ENCODE results near the gene FBXO4.

The FBXO4 gene

GRCh38 chr5:41893074-41893851 is 31.8 kb upstream of the FBXO4 start:
- DNase-seq: no peak
- H3K27me3 ChIP-seq (ENCODE audit: insufficient read depth, low read length, poor library complexity): no peaks in the 10 kb centered on the region
- no peak overlapping the region for H2BK15ac ChIP-seq (replicated peaks; ENCODE audit: low read depth)
- no peak overlapping the region for H3K4me2 ChIP-seq (ENCODE audit: low read length)
- no peak overlapping the region for H3K23ac ChIP-seq (ENCODE audit: low read length)
- H3K9ac ChIP-seq (ENCODE audit: low read length): no peak overlapping the region
- H3K4me1 ChIP-seq (ENCODE audit: control insufficient read depth, low read depth, low read length): no peaks in the 10 kb centered on the region
- no peak overlapping the region for H3K18ac ChIP-seq (ENCODE audit: low read length)
- no peaks in the 10 kb centered on the region for H3K79me2 ChIP-seq (ENCODE audit: control insufficient read depth, insufficient read depth, low read length)
- H2BK5ac ChIP-seq (ENCODE audit: low read length): no peak overlapping the region
- no peak overlapping the region for H2BK120ac ChIP-seq (ENCODE audit: low read depth, low read length)
- H4K5ac ChIP-seq (ENCODE audit: low read length): no peak overlapping the region
- H3K27ac ChIP-seq (ENCODE audit: low read depth, low read length): no peak overlapping the region
- H3K79me1 ChIP-seq (ENCODE audit: low read length): no peaks in the 10 kb centered on the region
- H3K56ac ChIP-seq (ENCODE audit: low read length): no peak overlapping the region
- H3K4ac ChIP-seq (ENCODE audit: low read depth, low read length): no peak overlapping the region
- no peak overlapping the region for H2AK5ac ChIP-seq (ENCODE audit: low read length)
- H3K36me3 ChIP-seq (ENCODE audit: control insufficient read depth, insufficient read depth, low read length): no peaks in the 10 kb centered on the region
- no peak overlapping the region for H4K8ac ChIP-seq (ENCODE audit: low read depth, low read length)
- WGBS (ENCODE audit: extremely low coverage, insufficient coverage, low lambda C conversion rate): no CpG with 5 or more reads among the region's 3 CpGs
- H3K4me3 ChIP-seq (ENCODE audit: low read length): no peak overlapping the region

GRCh38 chr5:41896230-41896629 is 28.9 kb upstream of the FBXO4 start:
- no peak overlapping the region for H3K23ac ChIP-seq (ENCODE audit: low read length)
- H4K5ac ChIP-seq (ENCODE audit: low read length): no peak overlapping the region
- no peak overlapping the region for H2BK15ac ChIP-seq (replicated peaks; ENCODE audit: low read depth)
- no peak overlapping the region for H3K4me3 ChIP-seq (ENCODE audit: low read length)
- H3K79me1 ChIP-seq (ENCODE audit: low read length): no peaks in the 10 kb centered on the region
- no peak overlapping the region for H3K18ac ChIP-seq (ENCODE audit: low read length)
- H2BK120ac ChIP-seq (ENCODE audit: low read depth, low read length): no peak overlapping the region
- no peak overlapping the region for H2BK5ac ChIP-seq (ENCODE audit: low read length)
- no peak overlapping the region for H3K56ac ChIP-seq (ENCODE audit: low read length)
- no peak overlapping the region for H3K27ac ChIP-seq (ENCODE audit: low read depth, low read length)
- no peak for DNase-seq
- no peak overlapping the region for H2AK5ac ChIP-seq (ENCODE audit: low read length)
- H3K4ac ChIP-seq (ENCODE audit: low read depth, low read length): no peak overlapping the region
- no peak overlapping the region for H3K4me2 ChIP-seq (ENCODE audit: low read length)
- H3K9ac ChIP-seq (ENCODE audit: low read length): no peak overlapping the region
- H3K36me3 ChIP-seq (ENCODE audit: control insufficient read depth, insufficient read depth, low read length): no peaks in the 10 kb centered on the region
- no peaks in the 10 kb centered on the region for H3K79me2 ChIP-seq (ENCODE audit: control insufficient read depth, insufficient read depth, low read length)
- no peaks in the 10 kb centered on the region for H3K4me1 ChIP-seq (ENCODE audit: control insufficient read depth, low read depth, low read length)
- no peaks in the 10 kb centered on the region for H3K27me3 ChIP-seq (ENCODE audit: insufficient read depth, low read length, poor library complexity)
- WGBS (ENCODE audit: extremely low coverage, insufficient coverage, low lambda C conversion rate): no CpG with 5 or more reads among the region's 2 CpGs
- no peak overlapping the region for H4K8ac ChIP-seq (ENCODE audit: low read depth, low read length)

GRCh38 chr5:41903382-41903891 is 21.6 kb upstream of the FBXO4 start:
- no CpG with 5 or more reads among the region's 8 CpGs for WGBS (ENCODE audit: extremely low coverage, insufficient coverage, low lambda C conversion rate)
- H3K9ac ChIP-seq (ENCODE audit: low read length): peak overlapping the region; percentile 40

GRCh38 chr5:41903892-41904799 is 20.9 kb upstream of the FBXO4 start, which contains the start of gene RIMOC1:
TSS of gene RIMOC1 (plus strand) at chr5:41904344. CDS start at chr5:41904368, 24 bp downstream.
- DNase-seq: peak; percentile 100
- Histone ChIP-seq H4K8ac (ENCODE audit: low read depth, low read length) (peak within 1 kb of the TSS; percentile 77), H3K18ac (ENCODE audit: low read length) (peak within 1 kb of the TSS; percentile 22), H3K23ac (ENCODE audit: low read length) (no peak within 1 kb of the TSS), H2BK120ac (ENCODE audit: low read depth, low read length) (no peak within 1 kb of the TSS), H3K4me3 (ENCODE audit: low read length) (peak within 1 kb of the TSS; percentile 55), H3K36me3 (ENCODE audit: control insufficient read depth, insufficient read depth, low read length) (no peaks in the 10 kb centered on the region), H3K79me2 (ENCODE audit: control insufficient read depth, insufficient read depth, low read length) (peaks cover 12% of the 10 kb centered on the region), H3K27me3 (ENCODE audit: insufficient read depth, low read length, poor library complexity) (no peaks in the 10 kb centered on the region), H3K4me1 (ENCODE audit: control insufficient read depth, low read depth, low read length) (no peaks in the 10 kb centered on the region), H3K4ac (ENCODE audit: low read depth, low read length) (peak within 1 kb of the TSS; percentile 41), H2AK5ac (ENCODE audit: low read length) (no peak within 1 kb of the TSS), H3K56ac (ENCODE audit: low read length) (peak within 1 kb of the TSS; percentile 89), H2BK5ac (ENCODE audit: low read length) (no peak within 1 kb of the TSS), H3K27ac (ENCODE audit: low read depth, low read length) (no peak within 1 kb of the TSS), H3K9ac (ENCODE audit: low read length) (peak within 1 kb of the TSS; percentile 90), H2BK15ac (replicated peaks; ENCODE audit: low read depth) (no peak within 1 kb of the TSS), H3K79me1 (ENCODE audit: low read length) (peaks cover 5% of the 10 kb centered on the region), H3K4me2 (ENCODE audit: low read length) (peak within 1 kb of the TSS; percentile 70), H4K5ac (ENCODE audit: low read length) (no peak within 1 kb of the TSS)
- WGBS (ENCODE audit: extremely low coverage, insufficient coverage, low lambda C conversion rate): no CpG with 5 or more reads among the region's 55 CpGs

More at GRCh38 chr5:41903382-41903891, 21.6 kb upstream of the FBXO4 start:
- Histone ChIP-seq H3K23ac (ENCODE audit: low read length) (no peak overlapping the region), H3K79me2 (ENCODE audit: control insufficient read depth, insufficient read depth, low read length) (peaks cover 12% of the 10 kb centered on the region), H3K18ac (ENCODE audit: low read length) (no peak overlapping the region), H3K56ac (ENCODE audit: low read length) (no peak overlapping the region), H3K79me1 (ENCODE audit: low read length) (peaks cover 5% of the 10 kb centered on the region), H3K27ac (ENCODE audit: low read depth, low read length) (no peak overlapping the region), H2AK5ac (ENCODE audit: low read length) (no peak overlapping the region), H3K4me1 (ENCODE audit: control insufficient read depth, low read depth, low read length) (no peaks in the 10 kb centered on the region), H4K5ac (ENCODE audit: low read length) (no peak overlapping the region), H4K8ac (ENCODE audit: low read depth, low read length) (no peak overlapping the region), H3K27me3 (ENCODE audit: insufficient read depth, low read length, poor library complexity) (no peaks in the 10 kb centered on the region), H2BK5ac (ENCODE audit: low read length) (no peak overlapping the region), H2BK120ac (ENCODE audit: low read depth, low read length) (no peak overlapping the region), H3K4ac (ENCODE audit: low read depth, low read length) (no peak overlapping the region), H3K4me2 (ENCODE audit: low read length) (peak overlapping the region; percentile 11), H2BK15ac (replicated peaks; ENCODE audit: low read depth) (no peak overlapping the region), H3K4me3 (ENCODE audit: low read length) (no peak overlapping the region), H3K36me3 (ENCODE audit: control insufficient read depth, insufficient read depth, low read length) (no peaks in the 10 kb centered on the region)
- no peak for DNase-seq

DNA sequence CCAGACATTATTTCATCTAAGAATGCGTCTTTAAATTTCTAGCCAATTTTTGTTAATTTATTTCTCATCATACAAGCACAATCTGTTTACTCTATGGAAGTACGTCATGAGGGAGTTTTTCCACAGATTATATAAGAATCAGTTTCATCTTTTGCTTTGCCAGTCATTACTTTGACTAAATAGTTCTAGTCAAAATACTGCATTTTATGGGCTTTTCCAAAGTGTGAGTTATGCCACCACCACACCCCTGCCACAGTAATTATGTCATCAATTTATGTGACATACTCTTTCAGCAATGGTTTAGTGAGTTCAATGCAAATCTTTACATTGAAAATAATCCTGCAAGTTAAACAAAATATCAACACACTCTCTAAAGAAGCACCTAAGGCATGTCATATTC is 18.9 kb upstream of the FBXO4 start:
- no CpG with 5 or more reads among the region's 2 CpGs for WGBS (ENCODE audit: extremely low coverage, insufficient coverage, low lambda C conversion rate)
- Histone ChIP-seq H3K18ac (ENCODE audit: low read length) (no peak overlapping the region), H3K23ac (ENCODE audit: low read length) (no peak overlapping the region), H3K4me2 (ENCODE audit: low read length) (no peak overlapping the region), H3K9ac (ENCODE audit: low read length) (no peak overlapping the region), H2AK5ac (ENCODE audit: low read length) (no peak overlapping the region), H3K4me1 (ENCODE audit: control insufficient read depth, low read depth, low read length) (no peaks in the 10 kb centered on the region), H3K4ac (ENCODE audit: low read depth, low read length) (no peak overlapping the region), H3K56ac (ENCODE audit: low read length) (no peak overlapping the region), H3K27me3 (ENCODE audit: insufficient read depth, low read length, poor library complexity) (no peaks in the 10 kb centered on the region), H3K4me3 (ENCODE audit: low read length) (no peak overlapping the region), H3K79me1 (ENCODE audit: low read length) (peaks cover 5% of the 10 kb centered on the region), H2BK120ac (ENCODE audit: low read depth, low read length) (no peak overlapping the region), H3K36me3 (ENCODE audit: control insufficient read depth, insufficient read depth, low read length) (peaks cover 2% of the 10 kb centered on the region), H3K27ac (ENCODE audit: low read depth, low read length) (no peak overlapping the region), H4K5ac (ENCODE audit: low read length) (no peak overlapping the region), H4K8ac (ENCODE audit: low read depth, low read length) (no peak overlapping the region), H3K79me2 (ENCODE audit: control insufficient read depth, insufficient read depth, low read length) (peaks cover 12% of the 10 kb centered on the region), H2BK15ac (replicated peaks; ENCODE audit: low read depth) (no peak overlapping the region), H2BK5ac (ENCODE audit: low read length) (no peak overlapping the region)
- no peak for DNase-seq
